HG02970 (cell line): Measurements from ENCODE around the gene SH3RF3.

ENCODE experiments used
- ATAC-seq: cut with Tn5 transposase; IDR thresholded peaks from one replicate; pipeline ENCODE4 v1.9.1; 2021; ENCODE audit warnings: mild to moderate bottlenecking, moderate library complexity, moderate number of reproducible peaks; ENCODE audit not compliant: unreplicated experiment, low FRiP score

Gene SH3RF3

DNA sequence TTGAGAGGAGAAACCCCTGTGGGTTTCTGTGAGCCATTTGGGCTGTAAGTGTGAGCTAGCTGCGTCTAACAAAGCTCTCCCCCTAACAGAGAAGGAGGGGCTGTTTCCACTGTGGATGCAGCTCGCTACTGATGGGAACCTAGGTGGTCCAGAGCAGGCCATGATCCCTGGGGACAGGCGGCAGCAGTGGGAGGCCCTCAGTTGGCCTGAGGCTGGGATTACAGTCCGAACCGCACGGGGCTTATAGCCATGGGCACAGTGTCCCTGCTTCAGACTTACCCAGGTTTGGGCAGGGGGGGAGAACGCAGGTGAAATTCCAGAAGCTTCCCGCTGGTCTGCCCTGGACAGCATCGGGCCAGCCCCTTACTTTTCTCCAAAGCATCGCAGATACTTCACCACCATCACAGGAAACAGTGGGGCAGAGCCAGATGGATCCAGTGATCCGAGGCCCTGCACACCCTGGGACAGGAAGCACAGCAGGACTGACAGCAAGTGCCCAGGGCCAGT, 345.4 kb downstream of the SH3RF3 start:
- no peak for ATAC-seq

DNA sequence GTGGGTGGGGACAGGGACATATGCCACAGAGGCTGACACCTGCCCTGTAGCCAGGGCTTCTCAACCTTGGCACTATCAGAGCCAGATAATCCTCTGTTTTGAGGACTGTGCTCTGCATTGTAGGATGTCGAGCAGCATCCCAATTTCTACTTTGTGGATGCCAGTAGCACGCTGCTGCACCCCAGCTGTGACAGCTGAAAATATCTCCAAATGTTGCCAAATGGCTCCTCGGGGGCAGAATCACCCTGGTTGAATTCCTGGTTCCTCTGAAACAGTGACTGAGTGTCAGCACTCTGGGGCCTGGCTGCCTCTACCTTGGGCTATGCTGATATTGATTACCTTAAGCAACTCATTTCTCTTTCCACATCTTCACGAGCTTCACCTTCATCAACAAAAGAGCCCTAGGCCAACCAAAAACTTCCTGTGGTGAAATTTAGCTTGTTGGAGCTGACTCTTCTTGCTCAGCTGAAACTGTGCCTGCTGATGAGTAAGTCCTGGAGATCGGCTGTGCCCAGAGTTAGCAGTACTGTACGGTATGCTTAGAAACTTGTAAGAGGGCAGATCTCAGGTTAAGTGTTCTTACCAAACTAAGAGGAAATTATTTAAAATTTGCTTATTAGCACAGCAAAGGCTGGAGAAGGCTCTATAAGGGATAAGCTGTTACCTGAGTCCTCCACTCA, 346.7 kb downstream of the SH3RF3 start:
- ATAC-seq, result no peak

DNA sequence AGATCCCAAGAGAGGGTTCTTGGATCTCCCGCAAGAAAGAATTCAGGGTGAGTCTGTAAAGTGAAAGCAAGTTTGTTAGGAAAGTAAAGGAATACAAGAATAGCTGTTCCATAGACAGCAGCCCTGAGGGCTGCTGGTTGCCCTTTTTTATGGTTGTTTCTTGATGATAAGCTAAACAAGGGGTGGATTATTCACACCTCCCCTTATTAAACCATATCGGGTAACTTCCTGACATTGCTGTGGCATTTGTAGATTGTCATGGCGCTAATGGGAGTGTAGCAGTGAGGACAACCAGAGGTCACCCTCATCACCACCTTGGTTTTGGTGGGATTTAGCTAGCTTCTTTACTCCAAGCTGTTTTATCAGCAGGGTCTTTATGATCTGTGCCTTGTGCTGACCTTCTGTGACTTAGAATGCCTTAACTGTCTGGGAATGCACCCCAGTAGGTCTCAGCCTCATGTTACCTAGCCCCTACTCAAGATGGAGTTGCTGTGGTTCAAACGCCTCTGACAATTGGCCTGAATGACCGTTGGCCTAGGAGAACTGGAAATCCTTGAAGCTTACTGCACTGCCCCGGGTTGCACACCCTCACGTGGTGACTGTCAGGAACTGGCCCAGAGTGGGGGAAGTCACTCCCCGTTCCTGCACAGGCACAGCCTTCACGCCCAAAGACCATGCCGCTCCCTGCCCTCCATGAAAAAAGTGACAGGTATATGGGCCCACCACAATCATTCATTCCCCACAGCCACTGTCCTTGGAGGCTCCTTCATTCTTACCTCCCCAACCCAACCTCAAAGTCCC, 347.8 kb downstream of the SH3RF3 start:
- no peak for ATAC-seq

DNA sequence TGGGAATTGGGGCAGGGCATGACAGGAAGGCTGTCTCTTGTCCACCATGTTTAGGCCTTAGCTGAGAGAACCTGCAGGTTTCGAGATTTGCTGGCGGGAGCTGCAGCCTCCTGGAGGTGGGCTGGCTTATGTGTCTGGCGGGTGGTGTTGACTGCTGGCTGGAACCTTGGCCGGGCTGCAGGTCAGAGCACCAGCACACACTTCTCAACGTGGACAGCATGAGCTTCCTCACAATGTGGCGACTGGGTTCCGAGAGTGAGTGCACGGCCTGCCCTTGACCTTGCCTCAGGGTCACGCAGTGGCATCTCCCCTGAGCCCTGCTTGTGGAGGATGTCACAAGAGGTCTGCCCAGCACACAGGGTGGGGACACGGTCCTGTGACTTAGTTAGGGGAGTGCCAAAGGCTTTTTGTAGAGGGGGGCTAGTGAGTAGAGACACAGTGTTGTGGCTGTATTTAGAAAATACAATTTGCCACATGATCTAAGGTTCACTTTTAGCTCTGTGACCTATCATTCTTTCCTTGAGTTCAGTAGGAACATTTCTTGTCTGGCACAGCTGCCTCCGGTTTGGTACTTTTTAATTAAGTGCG, 350.0 kb downstream of the SH3RF3 start:
- no peak for ATAC-seq

DNA sequence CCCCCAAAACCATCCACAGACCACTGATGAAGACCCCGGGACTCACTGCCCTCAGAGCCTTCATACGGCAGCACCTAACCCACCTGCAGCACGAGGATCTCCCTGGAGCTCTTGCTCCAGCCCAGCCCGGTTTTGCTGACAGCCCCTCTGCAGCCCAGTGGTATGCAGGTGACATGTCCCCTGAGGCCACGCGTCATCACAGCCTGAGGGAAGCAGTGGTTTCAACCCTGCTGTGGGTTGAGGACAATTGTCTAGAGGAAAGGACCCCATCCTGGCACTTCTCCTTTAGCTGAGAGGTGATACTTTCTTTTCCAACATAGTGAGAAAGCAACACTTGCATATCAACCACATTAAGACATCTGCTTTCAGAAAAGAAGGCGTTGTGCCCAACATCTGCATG, 350.8 kb downstream of the SH3RF3 start:
- ATAC-seq, result no peak

DNA sequence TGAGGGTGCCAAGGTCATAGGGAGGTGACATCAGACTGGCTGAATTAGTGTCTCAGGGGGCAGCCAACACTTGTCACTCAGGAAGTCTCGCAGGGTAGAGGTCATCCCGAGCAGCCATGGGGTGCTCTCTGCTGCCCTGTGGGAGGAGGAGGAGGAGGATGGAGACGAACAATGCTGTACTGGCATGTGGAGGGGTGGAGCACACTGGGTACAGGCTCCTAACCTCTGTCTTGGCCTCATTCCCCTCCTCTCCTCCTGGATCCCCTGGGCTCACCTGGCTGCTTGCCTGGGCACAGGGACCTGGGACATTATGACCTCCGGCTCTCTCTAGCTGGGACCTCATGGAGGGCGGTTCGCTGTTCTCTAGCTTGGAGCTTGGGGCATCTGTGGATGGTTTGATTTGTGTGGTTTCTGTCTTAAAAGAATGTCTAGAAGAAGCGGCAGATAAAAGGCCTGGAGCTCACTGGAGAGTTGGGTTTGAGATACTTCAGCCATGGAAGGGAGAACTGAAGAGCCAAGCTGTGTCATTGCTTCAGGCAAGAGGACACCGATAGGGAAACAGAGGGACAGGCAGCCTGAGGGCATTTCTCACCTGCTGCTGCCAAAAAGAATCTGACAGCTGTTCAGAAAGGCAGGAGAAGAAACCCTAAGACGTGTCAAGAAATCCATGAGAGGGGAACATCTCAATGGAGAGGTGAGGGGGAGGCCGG, 351.6 kb downstream of the SH3RF3 start:
- no peak for ATAC-seq

DNA sequence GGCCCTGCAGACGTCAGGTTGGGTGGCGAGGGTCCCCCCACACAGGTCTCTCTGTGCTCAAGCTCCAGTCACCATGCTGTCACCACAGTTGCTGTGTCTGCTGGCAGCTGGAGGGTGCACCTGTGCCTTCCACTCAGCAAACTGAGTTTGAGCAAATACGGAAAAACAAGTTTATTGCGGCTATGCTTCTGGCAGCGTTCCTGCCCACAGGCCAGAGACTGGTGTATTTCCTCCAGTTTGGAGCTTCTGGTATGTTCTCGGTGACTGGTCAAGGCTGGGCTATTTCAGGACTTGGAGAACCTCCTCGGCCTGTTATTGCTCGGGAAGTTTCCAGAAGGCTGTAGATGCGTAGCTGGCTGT, 352.2 kb downstream of the SH3RF3 start:
- ATAC-seq, result no peak

DNA sequence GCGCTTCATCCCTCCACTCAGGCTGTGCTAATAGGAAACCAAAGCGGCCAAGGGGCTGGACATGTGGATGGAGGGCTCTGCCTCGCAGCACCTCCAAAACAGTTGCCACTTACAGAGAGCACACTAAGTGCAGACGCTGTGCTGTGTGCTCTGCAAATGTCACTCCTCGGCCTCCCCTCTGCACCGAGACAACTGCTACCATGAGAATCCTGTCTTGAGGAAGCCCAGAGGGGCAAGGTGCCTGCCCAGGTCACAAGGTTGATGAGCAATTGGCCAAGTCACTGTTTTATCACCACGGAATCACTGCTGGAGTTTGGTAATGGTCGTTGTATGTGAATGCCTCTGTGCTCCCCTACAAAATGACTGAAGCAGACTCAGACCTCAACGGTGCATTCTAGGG, 352.6 kb downstream of the SH3RF3 start:
- no peak for ATAC-seq

DNA sequence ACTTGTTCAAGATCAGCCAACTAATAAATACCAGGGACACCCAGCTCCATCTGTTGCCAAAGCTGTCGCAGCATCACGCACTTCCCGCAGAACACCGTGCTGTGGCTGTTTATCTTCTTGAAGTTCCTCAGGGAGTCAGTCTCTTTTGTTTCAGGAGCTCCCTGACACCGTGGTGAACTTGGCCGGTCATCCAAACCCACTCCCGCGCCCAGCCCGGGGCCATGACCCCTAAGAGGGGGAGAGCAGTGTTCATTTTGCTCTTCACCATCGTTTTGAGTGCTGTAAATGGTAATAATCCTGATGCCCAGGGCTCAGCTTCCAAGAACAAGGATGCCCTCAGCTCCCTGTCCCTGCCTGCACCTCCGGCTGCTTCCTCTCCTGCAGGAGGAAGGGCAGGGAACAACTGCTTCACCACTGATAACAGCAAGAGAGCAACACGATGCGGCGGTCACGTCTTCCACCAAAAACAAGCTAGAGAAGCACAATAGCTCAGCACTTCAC, 353.4 kb downstream of the SH3RF3 start:
- ATAC-seq, result no peak

DNA sequence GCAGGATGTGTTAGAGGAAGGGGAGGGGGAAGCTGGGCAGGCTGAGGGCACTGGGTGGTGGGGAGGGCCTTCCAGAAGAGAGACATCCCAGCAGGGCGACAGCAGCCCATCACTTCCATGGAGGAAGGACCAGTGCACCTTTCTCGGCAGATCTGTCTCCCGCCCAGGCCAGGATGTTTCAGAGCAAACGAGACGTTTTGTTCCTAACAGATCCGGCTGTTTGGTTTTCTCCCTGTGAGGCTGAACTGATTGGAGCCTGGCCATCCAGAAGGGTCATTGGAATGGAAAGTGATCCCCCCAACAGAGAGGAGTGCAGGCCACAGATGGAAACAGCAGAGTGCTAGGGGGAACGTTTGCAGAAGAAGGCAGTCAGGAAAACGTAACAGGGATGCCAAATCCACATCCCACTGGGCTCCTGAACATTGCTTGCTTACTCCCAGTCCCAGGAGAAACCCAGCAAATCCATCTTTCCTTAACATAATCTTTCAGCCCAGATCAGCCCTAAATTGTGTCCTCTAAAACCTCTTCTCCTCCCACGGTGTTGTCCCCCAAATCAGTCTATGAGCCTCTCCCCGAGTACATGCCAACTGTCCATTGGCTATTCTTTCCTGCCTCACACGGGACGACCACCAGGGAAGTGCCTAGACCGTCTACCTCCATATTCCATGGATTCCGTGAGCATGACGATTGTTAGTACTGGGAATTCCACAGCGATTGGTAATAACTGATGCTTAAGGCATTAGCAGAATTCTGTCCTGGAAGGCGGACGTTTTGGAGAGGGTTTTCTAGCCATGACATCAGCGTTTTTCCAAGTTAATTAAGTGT, 357.9 kb downstream of the SH3RF3 start:
- ATAC-seq, result no peak

DNA sequence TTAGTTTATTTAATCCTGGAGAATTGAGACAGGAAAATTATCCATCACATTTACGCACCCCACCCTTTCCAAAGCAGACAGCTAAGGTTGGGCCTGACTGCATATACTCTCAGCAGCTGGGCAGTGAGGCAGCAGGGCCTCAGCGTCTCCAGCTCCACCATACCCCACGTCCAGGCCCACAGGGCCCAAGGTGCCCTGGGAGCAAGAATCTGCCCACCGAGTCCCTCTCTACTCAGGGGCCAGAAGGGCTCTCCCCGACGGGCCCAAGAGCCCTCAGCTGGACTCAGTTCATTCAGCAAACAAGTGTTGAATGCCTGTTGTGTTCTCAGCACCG, 358.5 kb downstream of the SH3RF3 start:
- ATAC-seq, result no peak

DNA sequence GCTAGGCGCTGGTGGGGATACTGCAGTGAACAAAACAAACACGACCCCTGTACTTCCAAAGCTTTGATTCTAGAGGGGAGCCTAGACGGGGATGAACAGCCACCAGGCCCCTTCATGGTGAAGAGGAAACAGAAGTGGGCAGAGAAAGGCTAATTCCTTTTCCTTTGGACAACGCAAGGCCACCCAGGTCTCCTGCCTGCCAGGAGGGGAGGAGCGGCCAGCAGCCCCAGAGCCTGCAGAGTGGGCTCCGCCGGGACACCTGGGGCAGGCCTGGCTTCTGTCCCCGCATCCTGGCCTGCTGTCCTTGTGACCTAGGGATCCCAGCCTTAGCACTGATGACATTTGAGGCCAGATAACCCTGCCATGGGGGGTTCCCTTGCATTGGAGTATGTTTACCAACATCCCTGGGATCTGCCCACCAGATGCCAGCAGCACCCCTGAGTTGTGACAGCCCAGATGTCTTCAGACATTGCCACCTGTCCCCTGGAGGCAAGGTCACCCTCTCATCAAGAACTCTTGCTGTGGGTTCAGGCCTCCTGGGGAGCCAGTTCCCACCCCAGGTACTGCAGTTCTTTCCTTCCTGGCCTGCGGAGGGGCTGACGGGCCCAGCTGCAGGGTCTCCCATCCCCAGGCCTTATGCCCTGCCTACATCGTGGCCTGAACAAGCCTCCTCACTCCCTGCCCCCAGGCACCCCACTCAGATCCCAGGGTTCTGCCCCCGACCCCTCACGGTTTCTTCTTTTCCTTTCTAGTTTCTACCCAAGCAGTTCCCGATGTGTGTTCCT, 359.1 kb downstream of the SH3RF3 start:
- no peak for ATAC-seq

DNA sequence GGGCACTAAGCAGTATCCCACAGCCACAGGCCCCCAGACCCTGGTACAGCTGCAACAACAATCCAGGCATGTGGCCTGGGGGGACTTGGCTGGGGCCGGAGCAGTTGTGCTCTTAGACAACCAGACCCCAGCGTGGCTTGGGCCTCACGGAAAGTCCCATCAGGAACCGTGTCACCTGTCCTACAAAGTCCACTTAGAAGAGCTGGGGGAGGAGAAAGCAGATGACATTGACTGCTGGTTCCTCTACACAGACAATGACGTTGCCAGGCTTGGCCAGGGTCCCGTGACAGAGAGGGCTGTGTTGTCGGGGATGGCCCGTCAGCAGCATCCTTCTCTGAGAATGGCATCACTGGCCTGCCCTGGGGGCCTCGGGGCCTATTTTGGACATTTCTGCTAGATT, 360.3 kb downstream of the SH3RF3 start:
- no peak for ATAC-seq

DNA sequence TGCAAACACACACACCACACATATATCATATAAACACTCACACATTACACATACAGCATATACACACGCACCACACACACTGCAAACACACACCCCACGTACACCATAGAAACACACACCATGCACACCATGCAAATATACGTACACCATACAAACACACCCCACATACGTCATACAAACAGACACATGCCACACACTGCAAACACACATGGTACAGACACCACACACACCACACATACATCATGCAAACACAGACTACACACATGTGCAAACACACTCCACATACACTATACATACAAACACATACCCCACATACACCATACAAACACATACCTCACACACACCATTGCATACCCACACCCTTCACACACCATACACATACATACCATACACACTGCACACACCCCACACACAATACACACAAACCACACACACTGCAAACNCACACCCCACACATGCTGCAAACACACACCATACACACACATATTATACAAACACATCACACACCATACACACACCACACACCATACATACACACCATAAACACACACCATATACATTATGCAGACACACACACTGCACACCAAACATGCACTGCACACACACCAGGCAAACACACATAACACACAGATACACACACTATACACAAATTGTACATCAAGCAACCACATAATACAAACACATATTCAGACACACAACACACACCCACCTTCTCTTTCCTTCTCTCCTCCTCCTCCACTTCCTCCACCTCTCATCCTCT, 364.4 kb downstream of the SH3RF3 start:
- no peak for ATAC-seq

DNA sequence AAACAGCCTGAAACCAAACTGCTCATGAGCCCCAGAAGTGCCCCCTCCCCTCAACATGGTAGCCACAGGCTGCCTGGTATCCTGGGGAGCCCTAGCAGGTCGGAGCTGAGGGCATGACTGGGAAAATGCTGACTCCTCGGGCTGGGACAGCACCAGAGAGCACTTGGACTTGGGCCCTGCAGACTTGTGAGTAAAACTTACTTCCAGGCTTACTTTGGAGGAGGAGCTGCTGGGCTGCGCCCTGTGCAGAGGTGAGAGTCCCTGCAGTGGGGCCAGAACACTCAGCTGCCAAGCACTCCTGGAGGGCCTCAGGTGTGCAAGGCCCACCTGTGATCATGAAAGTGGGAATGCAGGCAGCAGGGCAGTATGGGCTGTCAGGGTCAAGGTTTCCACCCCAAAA, 365.3 kb downstream of the SH3RF3 start:
- no peak for ATAC-seq

DNA sequence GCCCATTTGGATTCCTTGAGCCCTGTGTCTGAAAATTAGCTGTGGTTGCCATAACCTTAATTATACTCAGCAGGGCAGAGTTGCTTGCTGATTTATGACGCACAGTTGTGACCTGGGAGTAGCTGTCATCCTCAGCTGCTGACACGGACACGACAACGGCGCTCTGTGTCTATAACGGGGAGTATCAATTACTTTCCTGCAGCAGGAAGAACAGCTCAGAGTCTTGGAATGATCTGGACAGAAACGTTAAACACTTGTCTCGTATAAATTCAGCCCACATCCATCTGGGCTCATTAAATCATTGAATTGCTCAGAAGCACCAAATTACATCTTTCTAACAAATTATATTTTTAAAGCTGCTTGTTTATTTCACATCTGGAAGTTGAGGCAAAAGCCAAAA, 368.5 kb downstream of the SH3RF3 start:
- ATAC-seq, result no peak

DNA sequence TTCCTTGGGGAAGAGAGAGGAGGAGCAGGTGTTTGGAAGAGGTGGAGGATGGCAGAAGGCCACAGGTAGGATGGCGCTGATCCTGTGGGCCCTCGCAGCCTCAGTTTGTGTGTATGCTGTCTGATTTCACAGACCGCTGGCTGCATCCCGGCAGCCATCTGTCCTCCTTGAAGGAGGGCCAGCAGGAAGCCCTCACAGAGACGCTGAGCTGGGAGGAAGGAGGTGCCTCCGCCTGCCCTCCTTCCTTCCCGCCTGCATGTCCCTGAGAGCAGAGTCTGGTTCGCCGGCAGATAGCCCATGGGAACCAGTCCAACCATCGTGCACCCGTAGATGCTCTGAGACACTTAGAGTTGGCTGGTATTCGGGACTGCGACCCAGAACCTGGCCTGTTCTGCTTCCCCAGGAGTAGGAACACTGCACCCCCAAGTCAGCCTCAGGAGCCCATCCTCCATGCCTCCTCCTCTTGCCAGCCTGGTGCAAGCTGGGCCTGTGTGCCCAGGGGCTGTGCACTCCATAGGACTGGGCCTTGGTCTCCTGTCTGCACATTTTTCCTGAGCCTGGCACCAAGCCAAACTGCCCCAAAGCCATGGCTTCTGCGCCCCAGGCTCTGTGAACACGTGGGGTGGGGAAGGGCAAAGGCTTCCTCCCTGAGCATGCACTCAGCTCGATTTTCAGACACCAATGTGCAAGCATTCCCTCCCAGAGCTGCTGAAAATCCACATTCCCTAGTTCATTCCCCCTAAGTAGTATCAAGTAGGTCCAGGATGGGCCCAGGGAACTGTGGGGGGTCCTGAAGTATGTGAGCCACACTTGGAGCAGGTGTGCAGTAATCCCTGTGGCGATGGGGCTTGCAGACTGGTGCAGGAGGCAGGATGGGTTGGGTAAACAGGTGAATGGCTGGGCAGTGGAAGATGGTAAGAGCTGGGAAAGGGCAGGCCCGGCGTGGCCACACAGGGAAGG, 369.2 kb downstream of the SH3RF3 start:
- ATAC-seq, result no peak

DNA sequence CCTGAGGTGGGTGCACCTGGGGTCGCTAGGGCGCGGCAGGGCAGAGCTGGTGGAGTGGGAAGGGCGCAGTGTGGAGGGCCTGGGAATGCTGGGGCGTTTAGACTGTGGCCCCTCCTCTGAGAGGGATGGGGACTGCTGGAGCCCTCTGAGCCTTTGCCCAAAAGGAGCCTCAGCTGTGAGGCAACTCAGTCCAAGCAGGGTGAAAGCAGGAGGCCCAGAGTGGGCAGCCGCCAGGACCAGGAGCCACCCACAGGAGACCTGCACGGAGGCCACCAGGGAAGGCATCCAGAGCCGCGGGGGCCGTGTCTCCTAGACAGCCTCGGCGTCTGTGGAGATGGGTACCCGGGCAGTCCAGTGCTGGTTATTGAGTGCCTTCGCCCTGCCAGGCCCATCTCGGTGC, 369.9 kb downstream of the SH3RF3 start:
- ATAC-seq, result no peak
